CD4-positive, alpha-beta T cell treated with Interleukin-1 beta for 1 hour (primary cell): ENCODE measurements around the gene VPS37C.

Source experiments
- DNase-seq, 2 donors: peaks; one replicate each; pipeline ENCODE4 v3.0.0-alpha.2; 2020 to 2022

Gene VPS37C

GRCh38 chr11:61131586-61131985 lies 29.6 kb downstream of the VPS37C start:
- no peak for DNase-seq

DNA sequence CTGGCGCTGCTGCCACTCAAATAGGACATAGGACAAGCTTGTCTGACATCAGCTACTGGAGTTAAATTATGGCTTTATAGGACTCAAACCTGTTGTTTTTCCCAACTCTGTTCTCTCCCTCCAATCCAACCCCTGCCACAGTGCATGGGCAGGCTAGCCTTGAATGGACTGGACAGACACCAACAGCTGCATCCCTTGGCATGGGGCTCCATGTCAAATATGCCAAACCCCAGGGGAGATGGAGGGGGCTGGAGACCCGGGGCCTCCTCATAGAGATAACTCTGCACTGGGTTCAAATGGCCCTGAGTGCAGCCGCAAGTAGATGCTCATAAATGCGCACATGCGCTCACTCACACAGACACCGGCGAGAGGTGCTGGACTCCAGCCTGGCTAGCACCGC lies 30.0 kb downstream of the VPS37C start:
- DNase-seq = no peak

DNA sequence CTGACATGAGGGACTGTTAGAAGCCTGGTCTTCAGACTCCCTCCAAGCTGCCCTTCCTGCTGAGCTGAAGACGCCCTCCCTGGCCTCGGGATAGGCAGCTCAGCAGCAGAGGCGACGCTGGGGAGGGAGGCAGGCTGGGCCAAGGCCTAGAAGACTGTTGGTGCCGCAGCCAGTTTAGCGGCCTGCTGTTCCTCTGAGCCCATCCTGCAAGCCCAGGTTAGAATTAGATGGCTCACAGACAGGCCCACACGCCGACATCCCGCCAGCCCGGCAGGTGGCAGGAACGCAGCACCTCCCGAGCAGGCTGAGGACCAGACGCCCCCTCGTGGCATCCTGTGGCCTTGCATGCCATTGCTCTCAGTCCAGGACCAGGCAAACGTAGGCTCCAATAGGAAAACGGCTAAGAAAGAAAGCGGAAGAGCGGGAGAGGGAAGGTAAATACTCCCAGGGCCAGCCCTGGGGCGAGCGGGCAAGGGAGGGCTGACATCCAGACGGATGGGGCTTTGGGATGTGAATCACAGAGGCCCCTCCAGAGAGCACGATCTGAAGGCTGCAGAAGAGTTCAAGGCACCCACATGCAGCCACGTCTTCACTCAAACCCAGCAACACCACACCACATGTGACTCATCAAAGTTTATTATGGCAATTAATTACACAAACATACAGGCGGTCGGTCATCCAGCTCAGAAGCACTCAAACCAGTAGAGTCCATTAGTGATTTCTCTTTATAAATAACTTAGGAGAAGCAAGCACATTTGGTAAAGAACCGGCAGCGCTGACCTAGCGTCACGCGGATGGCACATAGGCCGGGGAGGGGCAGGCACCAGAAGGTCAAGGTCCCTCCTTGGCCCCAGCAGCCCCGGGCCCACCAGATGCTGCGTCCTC lies 31.3 kb downstream of the VPS37C start:
- peak; percentile 89 for DNase-seq

DNA sequence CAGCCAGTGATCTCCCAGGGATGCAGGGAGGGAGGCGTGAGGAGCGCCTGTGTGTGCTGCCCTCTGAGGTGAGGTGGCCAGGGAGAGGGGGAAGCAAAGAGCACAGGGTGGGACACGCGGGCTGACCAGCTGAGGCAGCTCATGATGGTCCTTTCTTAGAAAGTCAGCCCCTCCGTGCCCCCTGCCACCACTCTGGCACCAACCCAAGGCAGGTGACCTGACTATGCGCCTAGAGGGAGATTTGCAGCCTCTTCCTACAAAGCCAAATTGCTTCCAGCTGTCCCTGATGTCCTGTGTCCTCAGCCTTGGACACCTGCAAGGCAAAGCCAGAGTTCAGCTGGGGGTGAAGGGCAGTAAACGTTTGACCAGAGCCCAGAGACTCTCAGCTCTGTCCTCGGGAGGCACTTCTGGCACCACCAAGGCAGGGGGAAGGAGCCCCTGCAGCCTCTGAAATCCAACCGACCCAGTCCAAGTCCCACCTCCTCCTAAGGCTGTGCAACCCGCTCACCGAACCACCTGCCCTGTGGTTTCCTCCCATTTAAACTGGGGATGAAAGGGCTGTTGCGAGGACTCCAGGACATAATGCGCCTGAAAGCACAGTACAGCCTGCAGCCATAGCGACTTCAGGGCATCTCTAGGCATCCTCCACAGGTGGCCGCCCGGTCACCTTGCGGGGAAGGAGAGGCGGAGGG lies 32.1 kb downstream of the VPS37C start:
- no peak for DNase-seq

- DNase-seq = no peak
Measured at GRCh38 chr11:61127991-61128390, 33.2 kb downstream of the VPS37C start.

- DNase-seq = no peak
Measured at GRCh38 chr11:61126256-61126655, 35.0 kb downstream of the VPS37C start.

DNA sequence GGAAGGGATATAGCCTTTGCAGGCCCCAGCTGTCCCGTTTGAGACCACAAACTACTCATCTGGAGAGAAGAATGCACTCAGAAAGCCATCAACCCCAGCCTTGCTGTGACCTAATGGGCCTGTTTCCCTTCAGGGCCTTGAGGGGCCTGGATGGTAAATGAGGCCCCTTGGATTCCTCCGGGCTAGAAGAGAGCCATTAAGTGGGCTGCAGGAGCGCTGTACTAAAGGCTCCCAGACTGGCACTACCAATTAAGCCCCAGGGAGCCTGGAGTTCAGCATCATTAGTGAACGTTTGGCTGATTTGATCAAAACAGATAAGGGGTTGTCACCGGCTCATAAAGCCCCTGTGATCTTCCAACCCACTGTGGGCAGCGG lies 35.9 kb downstream of the VPS37C start:
- DNase-seq = no peak

DNA sequence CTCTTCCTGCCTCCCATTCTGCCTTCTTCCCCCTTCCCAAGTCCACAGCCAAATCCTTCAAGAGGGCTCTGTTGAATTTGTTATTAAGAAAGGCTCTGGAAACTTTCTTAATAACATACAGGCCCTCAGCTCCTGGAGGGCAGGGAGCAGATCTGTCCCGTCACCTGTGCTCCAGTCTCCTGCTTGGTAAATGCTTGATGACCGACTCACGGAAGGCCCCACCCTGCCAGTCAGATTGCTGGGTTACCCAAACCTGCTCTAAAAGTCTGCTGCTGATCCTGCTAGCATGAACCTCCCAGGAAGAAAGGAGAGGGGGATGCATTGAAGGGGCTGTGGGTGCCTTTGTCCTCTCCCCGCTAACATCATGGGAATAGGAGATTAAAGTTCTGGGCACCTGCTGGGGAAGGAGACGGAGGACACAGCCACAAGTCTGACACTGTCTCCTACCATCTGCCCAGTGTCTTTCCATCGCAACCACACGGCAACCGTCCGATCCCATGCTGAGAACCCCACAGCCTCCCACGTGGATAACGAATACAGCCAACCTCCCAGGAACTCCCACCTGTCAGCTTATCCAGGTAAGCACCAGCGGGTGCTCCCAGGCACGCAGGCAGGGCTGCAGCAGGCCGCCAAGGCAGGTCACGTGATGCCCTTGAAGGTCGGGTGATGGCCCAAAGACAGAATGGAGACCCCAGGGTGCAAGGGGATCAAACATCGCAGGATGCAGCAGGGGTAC lies 36.5 kb downstream of the VPS37C start:
- DNase-seq = no peak

DNA sequence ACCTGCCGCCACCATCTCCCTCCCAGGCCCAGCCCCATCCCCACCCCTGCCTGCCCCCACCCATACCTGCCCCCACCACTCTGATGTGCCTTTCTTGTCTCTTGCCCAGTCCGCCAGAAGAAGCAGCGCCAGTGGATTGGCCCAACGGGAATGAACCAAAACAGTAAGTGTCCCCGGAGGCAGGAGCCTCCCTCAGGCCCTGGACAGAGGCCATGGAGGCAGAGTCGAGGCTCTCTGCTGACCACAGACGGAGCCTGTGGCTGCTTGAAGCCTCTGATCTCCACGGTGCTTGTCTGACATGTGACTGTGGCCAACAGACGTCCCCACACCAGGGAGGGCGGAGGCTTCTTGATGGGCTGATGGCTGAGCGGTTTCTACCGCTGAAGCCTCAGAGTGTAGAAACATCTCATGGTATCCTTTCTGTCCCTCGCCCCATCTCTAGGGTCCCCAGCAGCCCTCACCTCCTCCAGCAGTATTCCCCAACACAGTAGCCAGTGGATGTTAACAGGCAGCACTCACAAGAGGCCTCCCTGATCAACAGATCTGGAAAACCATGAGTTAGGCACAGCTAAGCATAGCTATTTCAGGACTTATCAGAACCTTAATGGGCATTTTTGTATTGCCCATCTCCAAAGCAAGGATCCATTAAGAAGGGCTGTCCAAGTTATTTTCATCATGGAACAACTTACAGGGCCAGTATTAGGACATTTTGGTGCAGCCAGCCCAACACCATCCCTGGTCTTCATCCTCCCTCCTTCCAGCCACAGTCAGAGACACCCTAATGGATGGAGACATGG lies 37.3 kb downstream of the VPS37C start:
- DNase-seq = no peak

DNA sequence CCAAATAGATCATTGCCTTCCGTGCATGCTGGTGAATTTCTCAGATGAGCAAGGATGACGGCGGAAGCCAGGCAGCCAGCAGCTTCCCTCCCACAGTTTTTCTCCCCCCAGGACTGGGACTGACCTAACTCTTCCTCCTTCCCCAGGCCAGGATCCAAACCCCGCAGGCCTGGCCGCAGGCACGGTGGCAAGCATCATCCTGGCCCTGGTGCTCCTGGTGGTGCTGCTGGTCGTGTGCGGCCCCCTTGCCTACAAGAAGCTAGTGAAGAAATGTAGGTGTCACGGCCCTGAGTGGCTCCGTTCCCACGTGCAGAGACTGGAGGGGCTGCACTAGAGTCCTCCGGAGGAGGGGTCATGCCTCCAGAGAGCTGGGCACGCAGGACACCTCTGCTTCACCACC lies 38.5 kb downstream of the VPS37C start:
- DNase-seq = no peak

DNA sequence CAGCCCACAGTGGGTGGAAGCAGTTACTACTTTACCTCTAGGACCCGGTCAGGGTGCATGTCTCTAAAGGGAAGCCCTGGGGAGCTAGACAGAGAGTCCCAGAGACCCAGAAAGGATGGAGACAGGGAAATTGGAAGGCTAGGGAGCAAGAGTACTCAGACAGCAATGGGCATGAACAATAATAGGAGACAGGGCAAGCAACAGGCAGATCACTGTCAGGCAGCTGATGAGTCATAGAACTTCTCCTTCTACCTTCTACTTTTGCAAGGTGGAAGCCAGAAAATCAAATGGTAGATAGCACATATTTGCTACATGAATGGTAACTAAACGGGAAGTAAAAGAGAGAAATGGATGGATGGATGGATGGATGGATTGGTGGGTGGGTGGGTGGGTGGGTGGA lies 39.3 kb downstream of the VPS37C start:
- DNase-seq = no peak

DNA sequence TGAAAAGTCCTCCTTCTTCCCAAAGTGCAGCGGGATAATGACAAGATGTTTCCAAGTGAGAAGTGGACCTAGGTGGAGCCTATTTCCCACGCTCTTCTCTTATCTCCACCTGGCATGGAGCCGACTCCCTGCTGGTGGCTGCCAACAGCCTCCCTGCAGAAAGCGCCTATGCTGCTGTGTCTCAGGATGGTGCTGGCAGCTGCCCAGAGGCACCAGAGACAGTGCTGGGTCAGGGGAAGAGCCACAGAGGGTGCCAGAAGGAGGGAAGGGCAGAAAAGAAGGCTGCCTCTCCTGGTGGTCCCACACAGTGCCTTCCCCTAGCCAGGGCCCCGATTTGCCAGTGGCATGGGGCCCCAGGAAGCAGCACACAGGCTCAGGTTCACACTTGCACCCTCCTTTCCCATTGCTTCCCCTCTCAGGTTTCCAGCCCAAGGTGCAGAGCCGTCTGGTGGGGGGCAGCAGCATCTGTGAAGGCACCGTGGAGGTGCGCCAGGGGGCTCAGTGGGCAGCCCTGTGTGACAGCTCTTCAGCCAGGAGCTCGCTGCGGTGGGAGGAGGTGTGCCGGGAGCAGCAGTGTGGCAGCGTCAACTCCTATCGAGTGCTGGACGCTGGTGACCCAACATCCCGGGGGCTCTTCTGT lies 39.9 kb downstream of the VPS37C start:
- DNase-seq = no peak

DNA sequence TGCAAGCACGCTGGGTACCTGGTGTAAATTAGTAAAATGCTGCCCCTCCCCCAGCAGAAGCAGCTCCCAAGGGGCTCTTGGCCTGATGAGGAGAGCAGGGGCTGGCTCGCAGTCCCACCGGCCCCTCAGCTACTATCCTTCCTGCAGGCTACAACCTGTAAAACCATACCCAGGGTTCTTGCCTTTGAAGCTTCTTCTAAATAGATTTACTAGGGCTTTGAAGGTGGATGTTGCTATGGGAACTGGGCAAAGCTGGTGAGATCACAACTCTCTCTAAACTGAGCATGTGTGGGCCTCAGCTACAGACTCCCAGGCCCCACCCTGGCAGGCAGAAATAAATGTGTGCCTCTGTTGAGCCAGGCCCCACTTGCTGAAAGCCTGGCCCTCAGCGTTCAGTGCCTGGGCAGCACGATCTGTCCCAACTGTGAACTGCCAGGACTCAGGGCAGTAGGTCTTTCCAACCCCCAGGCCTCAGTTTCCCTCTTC lies 40.5 kb downstream of the VPS37C start:
- peak; percentile 76 to 77 for DNase-seq

- DNase-seq = no peak
Measured at GRCh38 chr11:61120099-61120705, 41.0 kb downstream of the VPS37C start.

- DNase-seq = no peak
Measured at GRCh38 chr11:61119571-61119970, 41.7 kb downstream of the VPS37C start.

GRCh38 chr11:61119055-61119454 lies 42.2 kb downstream of the VPS37C start:
- no peak for DNase-seq

- DNase-seq = no peak
Measured at GRCh38 chr11:61118406-61118805, 42.8 kb downstream of the VPS37C start.

DNA sequence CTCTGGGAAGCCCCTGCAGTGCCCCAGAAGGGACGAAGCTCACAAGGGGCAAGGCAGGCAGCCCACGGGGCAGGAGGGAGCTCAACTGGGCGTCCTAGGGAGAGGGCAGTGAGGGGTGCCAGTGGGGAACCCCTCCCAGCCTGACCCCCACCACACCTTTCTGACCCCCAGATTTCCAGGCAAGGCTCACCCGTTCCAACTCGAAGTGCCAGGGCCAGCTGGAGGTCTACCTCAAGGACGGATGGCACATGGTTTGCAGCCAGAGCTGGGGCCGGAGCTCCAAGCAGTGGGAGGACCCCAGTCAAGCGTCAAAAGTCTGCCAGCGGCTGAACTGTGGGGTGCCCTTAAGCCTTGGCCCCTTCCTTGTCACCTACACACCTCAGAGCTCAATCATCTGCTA lies 43.2 kb downstream of the VPS37C start:
- no peak for DNase-seq

GRCh38 chr11:61117168-61117520 lies 44.1 kb downstream of the VPS37C start:
- no peak for DNase-seq

DNA sequence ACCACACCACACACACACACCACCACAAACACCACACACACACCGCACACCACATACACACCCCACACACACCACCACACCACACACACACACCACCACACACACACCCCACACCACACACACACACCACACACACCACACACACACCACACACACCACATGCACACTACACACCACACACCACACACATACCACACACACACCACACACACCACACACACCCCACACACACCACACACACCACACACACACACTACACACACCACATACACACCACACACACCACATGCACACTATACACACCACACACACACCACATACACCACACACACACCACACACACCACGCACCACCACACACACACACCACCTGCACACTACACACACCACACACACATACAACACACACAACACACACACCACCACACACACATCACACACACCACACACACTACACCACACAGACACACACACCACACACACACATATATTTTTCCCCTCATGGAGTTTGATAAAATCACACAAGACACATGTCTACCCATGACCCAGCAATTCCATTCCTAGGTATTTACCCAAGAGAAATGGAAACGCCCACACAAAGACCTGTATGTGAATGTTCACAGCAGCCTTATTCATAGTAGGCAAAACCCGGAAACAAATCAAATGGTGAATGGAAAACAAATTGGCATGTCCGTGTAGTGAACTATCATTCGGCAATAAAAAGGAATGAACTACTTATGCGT lies 44.6 kb downstream of the VPS37C start:
- no peak for DNase-seq
